ENCODE data around the gene SRSF5. TPM values are rescaled to one million over a fixed set of nuclear protein-coding genes. Genes with fewer than 3 reads are reported as not detected.
"Not testable (repeated sequence)": the region's sequence is repeated elsewhere in the genome, so short reads cannot be mapped to it uniquely, and the experiment has no call there.

Gene SRSF5
- total RNA-seq, 1 donor from 2014 or later, result 533 TPM

- Mint-ChIP-seq H3K9me3 (no peaks in the 10 kb centered on the region), H3K36me3 (no peaks in the 10 kb centered on the region), H3K27me3 (ENCODE audit: low read depth) (peaks cover 15% of the 10 kb centered on the region), H3K4me1 (no peaks in the 10 kb centered on the region), H3K27ac (no peak overlapping the region), H3K4me3 (no peak overlapping the region)
- DNase-seq (ENCODE audit: low spot score in 2 of 2, unreplicated experiment in 2 of 2), result no peak
- TF ChIP-seq, protein P1, sequence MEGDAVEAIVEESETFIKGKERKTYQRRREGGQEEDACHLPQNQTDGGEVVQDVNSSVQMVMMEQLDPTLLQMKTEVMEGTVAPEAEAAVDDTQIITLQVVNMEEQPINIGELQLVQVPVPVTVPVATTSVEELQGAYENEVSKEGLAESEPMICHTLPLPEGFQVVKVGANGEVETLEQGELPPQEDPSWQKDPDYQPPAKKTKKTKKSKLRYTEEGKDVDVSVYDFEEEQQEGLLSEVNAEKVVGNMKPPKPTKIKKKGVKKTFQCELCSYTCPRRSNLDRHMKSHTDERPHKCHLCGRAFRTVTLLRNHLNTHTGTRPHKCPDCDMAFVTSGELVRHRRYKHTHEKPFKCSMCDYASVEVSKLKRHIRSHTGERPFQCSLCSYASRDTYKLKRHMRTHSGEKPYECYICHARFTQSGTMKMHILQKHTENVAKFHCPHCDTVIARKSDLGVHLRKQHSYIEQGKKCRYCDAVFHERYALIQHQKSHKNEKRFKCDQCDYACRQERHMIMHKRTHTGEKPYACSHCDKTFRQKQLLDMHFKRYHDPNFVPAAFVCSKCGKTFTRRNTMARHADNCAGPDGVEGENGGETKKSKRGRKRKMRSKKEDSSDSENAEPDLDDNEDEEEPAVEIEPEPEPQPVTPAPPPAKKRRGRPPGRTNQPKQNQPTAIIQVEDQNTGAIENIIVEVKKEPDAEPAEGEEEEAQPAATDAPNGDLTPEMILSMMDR (IDR thresholded peaks at IDR 0.05; ENCODE audit: unreplicated experiment), result no peak
Measured at GRCh38 chr14:69811227-69811867, 44.4 kb downstream of the SRSF5 start.

DNA sequence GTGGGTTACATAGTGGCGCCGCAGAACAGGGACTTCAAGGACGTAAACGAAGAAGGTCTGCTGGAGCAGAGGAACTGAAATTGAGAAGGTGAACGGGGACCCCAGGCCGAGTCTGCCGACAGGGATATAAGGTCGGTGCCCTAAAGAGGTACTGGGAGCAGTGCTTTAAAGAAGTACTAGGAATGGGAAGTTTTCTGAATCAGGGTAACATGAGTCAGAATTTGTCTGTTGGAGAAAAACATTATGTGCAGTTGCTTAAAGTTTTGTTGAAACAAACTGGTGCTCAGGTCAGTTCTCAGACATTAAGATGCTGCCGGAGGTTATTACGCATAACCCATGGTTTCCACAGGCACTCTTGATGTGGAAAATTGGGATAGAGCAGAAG is 44.9 kb downstream of the SRSF5 start:
- Mint-ChIP-seq H3K27me3 (ENCODE audit: low read depth) (peaks cover 15% of the 10 kb centered on the region), H3K36me3 (no peaks in the 10 kb centered on the region), H3K9me3 (no peaks in the 10 kb centered on the region), H3K4me3 (no peak overlapping the region), H3K27ac (no peak overlapping the region), H3K4me1 (no peaks in the 10 kb centered on the region)
- no peak for DNase-seq (ENCODE audit: low spot score in 2 of 2, unreplicated experiment in 2 of 2)
- TF ChIP-seq, protein P1 (IDR thresholded peaks at IDR 0.05; ENCODE audit: unreplicated experiment), result no peak

GRCh38 chr14:69812711-69813110 is 45.8 kb downstream of the SRSF5 start:
- TF ChIP-seq, protein P1 (IDR thresholded peaks at IDR 0.05; ENCODE audit: unreplicated experiment), result no peak

DNA sequence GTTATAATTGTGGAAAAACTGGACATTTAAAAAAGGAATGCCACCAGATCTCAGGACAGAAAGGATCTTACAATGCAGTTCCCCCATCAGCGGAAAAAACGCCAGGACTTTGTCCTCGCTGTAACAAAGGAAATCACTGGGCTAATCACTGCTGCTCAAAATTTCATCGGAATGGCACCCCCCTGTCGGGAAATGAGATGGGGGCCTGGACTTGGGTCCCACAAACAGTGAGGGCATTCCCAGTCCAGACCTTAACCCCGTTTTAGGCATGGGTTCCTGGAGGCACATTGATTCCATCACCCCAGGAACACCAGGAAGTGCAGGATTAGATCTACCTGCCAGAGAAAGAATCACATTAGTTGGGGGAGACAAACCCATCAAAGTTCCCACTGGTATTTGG is 46.4 kb downstream of the SRSF5 start:
- peaks cover 15% of the 10 kb centered on the region for H3K27me3 Mint-ChIP-seq (ENCODE audit: low read depth)
- not testable (repeated sequence) for H3K36me3 Mint-ChIP-seq; H3K4me1 Mint-ChIP-seq; H3K9me3 Mint-ChIP-seq; DNase-seq (ENCODE audit: low spot score in 2 of 2, unreplicated experiment in 2 of 2); H3K27ac Mint-ChIP-seq; H3K4me3 Mint-ChIP-seq

More at GRCh38 chr14:69812711-69813110, 45.8 kb downstream of the SRSF5 start:
- Mint-ChIP-seq H3K27ac (no peak overlapping the region), H3K9me3 (no peaks in the 10 kb centered on the region), H3K36me3 (no peaks in the 10 kb centered on the region), H3K4me1 (no peaks in the 10 kb centered on the region), H3K27me3 (ENCODE audit: low read depth) (peaks cover 15% of the 10 kb centered on the region), H3K4me3 (no peak overlapping the region)
- DNase-seq (ENCODE audit: low spot score in 2 of 2, unreplicated experiment in 2 of 2), result no peak

GRCh38 chr14:69814397-69814796 is 47.5 kb downstream of the SRSF5 start:
- Mint-ChIP-seq H3K4me1 (no peaks in the 10 kb centered on the region), H3K4me3 (no peak overlapping the region), H3K36me3 (no peaks in the 10 kb centered on the region), H3K27me3 (ENCODE audit: low read depth) (peaks cover 18% of the 10 kb centered on the region), H3K27ac (no peak overlapping the region), H3K9me3 (no peaks in the 10 kb centered on the region)
- TF ChIP-seq, protein P1 (IDR thresholded peaks at IDR 0.05; ENCODE audit: unreplicated experiment), result no peak
- no peak for DNase-seq (ENCODE audit: low spot score in 2 of 2, unreplicated experiment in 2 of 2)

GRCh38 chr14:69815556-69815955 is 48.6 kb downstream of the SRSF5 start:
- H3K27me3 Mint-ChIP-seq (ENCODE audit: low read depth), result peaks cover 18% of the 10 kb centered on the region
- no peak for DNase-seq (ENCODE audit: low spot score in 2 of 2, unreplicated experiment in 2 of 2)
- no peak overlapping the region for H3K27ac Mint-ChIP-seq
- no peak overlapping the region for H3K4me3 Mint-ChIP-seq
- no peaks in the 10 kb centered on the region for H3K36me3 Mint-ChIP-seq
- H3K9me3 Mint-ChIP-seq, result no peaks in the 10 kb centered on the region
- TF ChIP-seq, protein P1 (IDR thresholded peaks at IDR 0.05; ENCODE audit: unreplicated experiment), result no peak
- no peaks in the 10 kb centered on the region for H3K4me1 Mint-ChIP-seq

Measured in mesothelial cell of epicardium (in vitro differentiated cells).